A549 (cell line): ENCODE results near the gene CELF4. TPM values are rescaled to one million over a fixed set of nuclear protein-coding genes. Genes with fewer than 3 reads are reported as not detected.

Experiments
- ATAC-seq, 2 experiments: fragments of 200-7000 bp in 1 of 2; fragments of >200 bp in 1 of 2; cut with Nextera tagmentation in 1 of 2; cut with Tn5 transposase in 1 of 2; 3 replicates each; pipeline versions ENCODE4 v1.8.0 to v1.9.1; 2018 to 2020; ENCODE audit warnings: mild to moderate bottlenecking in 1 of 2, moderate library complexity in 1 of 2
- CTCF ChIA-PET: fragments of 300-600 bp; sonication (Branson Sonifier 250); formaldehyde crosslinking; extraction: SDS; loops from one replicate; lab custom pipeline; 2021; ENCODE audit warnings: antibody characterized with exemption, inconsistent platforms; lab: Yijun Ruan, JAX
- POLR2A ChIA-PET: fragments of 350-600 bp; formaldehyde crosslinking; extraction: SDS; loops from one replicate; lab custom pipeline; 2021; ENCODE audit warnings: antibody characterized with exemption, inconsistent platforms; lab: Yijun Ruan, JAX
- DNase-seq, 2 experiments: peaks; one replicate each; pipeline versions ENCODE4 v3.0.0 to v3.0.0-alpha.2; 2011 to 2016; ENCODE audit warnings: low read depth in 1 of 2, low spot score in 1 of 2
- FAIRE-seq: peaks from 2 replicates; lab custom pipeline; 2011; peaks lifted over from hg19 to GRCh38; lab: Jason Lieb, UNC
- H3K27ac ChIP-seq, 2 experiments: fragments of >200 bp; sonication (Bioruptor Twin); formaldehyde crosslinking; 3 replicates each; pipeline ENCODE4 v1.5.1; 2016 to 2017
- H3K4me1 ChIP-seq: fragments of >200 bp; sonication (Bioruptor Twin); formaldehyde crosslinking; 3 replicates; pipeline ENCODE4 v1.6.1; 2016
- H3K4me2 ChIP-seq: fragments of >200 bp; sonication (Bioruptor Twin); formaldehyde crosslinking; 3 replicates; pipeline ENCODE4 v1.6.1; 2016
- H3K4me3 ChIP-seq: fragments of >200 bp; sonication (Bioruptor Twin); formaldehyde crosslinking; 3 replicates; pipeline ENCODE4 v1.5.1; 2016
- H3K9me3 ChIP-seq: fragments of >200 bp; sonication (Bioruptor Twin); formaldehyde crosslinking; 3 replicates; pipeline ENCODE4 v1.6.1; 2016
- CBX8 ChIP-seq: fragments of 200-600 bp; sonication (generic); IDR thresholded peaks from 2 replicates; pipeline ENCODE4 v1.6.1; 2016
- CHD4 ChIP-seq: fragments of 200-600 bp; sonication (generic); IDR thresholded peaks from 2 replicates; pipeline ENCODE4 v1.6.1; 2016; ENCODE audit warnings: antibody characterized with exemption, mild to moderate bottlenecking, borderline replicate concordance
- EP300 ChIP-seq, 2 experiments: fragments of >200 bp; sonication (Bioruptor Twin); formaldehyde crosslinking; IDR thresholded peaks; 2 replicates in 1 of 2; 3 replicates in 1 of 2; pipeline ENCODE4 v1.6.1; 2016 to 2017
- HDAC2 ChIP-seq: fragments of 200-600 bp; sonication (generic); IDR thresholded peaks from 2 replicates; pipeline ENCODE4 v1.6.1; 2016
- KDM1A ChIP-seq: fragments of 200-600 bp; sonication (generic); IDR thresholded peaks from 2 replicates; pipeline ENCODE4 v1.6.1; 2016; ENCODE audit warnings: low read depth, mild to moderate bottlenecking
- KDM5A ChIP-seq: fragments of 200-600 bp; sonication (generic); IDR thresholded peaks from 2 replicates; pipeline ENCODE4 v1.6.1; 2016; ENCODE audit warnings: antibody characterized with exemption, mild to moderate bottlenecking
- MAFK ChIP-seq: fragments of 450-650 bp; IDR thresholded peaks from 2 replicates; pipeline ENCODE4 v1.6.1; 2014; ENCODE audit not compliant: partially characterized antibody
- MAZ ChIP-seq: fragments of 150-350 bp; IDR thresholded peaks from 2 replicates; pipeline ENCODE4 v1.6.1; 2014; ENCODE audit warnings: antibody characterized with exemption, low read depth, low read length, borderline replicate concordance
- NFE2L2 ChIP-seq: fragments of 150-350 bp; conservative IDR thresholded peaks from 2 replicates; pipeline ENCODE4 v1.6.1; 2014; ENCODE audit warnings: low read length
- NR3C1 ChIP-seq: fragments of >200 bp; sonication (Bioruptor Twin); formaldehyde crosslinking; IDR thresholded peaks from 3 replicates; pipeline ENCODE4 v1.6.1; 2017
- RARB ChIP-seq: fragments of 250-450 bp; sonication (Bioruptor Pico); IDR thresholded peaks from 2 replicates; pipeline ENCODE4 v1.8.0; 2021; ENCODE audit warnings: mild to moderate bottlenecking, moderate library complexity
- SMC3 ChIP-seq: fragments of >200 bp; sonication (Bioruptor Twin); formaldehyde crosslinking; IDR thresholded peaks from 3 replicates; pipeline ENCODE4 v1.6.1; 2018; ENCODE audit warnings: inconsistent platforms
- WGBS: methylation state at CpG from one replicate; pipeline ENCODE4 v1.1.6; 2017; ENCODE audit errors: missing lambda C conversion rate; 5-methylcytosine and 5-hydroxymethylcytosine counted together
- polyA plus RNA-seq, 4 experiments: library from polyadenylated mRNA; depleted of rRNA in 3 of 4; stranded (reverse); fragments of >200 nt; fragmentation: RNase III in 1 of 4; extraction: RNeasy Plus Mini Kit Qiagen cat#74134 plus additional on column Dnase treatment in 1 of 4; gene quantifications; 2 replicates in 3 of 4; 3 replicates in 1 of 4; pipeline ENCODE4 v1.2.3, GENCODE V29; 2011 to 2017
- TF ChIP-seq, protein P1 (sequence below): IDR thresholded peaks from 2 replicates; pipeline ENCODE4 v1.6.1; 2012
- TF ChIP-seq, protein P2 (sequence below): IDR thresholded peaks from 2 replicates; pipeline ENCODE4 v1.6.1; 2012

The CELF4 gene
- polyA plus RNA-seq, 2 of the 4 experiments (the other 2 are of a cell fraction): 0.08 TPM; not detected in 1

DNA sequence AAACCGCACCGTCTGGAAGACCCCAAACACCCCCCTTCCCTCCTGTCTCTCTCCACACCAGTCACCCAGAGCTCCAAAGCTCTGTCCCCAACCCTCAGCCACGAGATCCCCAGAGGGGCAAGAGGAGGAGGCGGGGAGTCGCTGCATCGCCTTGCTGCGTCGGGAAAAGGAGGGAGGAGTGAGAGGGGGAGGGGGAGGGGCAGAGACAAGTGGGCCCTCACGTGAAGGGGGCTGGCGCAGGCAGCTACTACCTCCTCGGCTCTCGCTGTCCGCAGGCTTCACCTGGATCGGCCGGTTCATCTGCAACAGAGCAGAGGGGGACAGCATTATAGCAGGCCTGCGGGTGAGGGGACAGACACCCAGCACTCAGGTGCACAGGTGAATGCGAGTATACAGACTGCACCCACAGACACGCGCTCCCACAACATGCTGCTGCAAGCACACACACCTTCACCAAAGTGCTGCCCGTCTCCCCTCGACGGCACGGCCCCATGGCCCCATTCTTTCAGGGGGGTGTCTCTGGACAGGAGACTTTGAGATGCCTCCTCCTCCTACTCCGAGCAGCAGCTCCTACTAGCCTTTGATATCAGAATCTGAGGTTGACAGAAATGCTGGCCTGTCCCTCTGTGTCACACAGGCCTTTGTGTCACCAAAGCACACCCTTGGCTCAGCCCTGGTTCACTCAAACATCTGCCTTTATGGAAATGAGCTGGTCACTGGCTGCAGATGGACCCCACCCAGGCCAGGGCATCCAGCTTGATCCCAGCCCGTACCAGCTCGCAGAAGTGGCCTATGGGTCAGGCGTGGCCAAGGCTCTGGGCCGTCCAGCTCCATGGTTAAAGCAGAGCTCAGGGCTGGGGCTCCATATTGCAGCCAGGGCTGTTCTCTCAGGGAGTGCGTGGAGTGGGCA, 243.8 kb downstream of the CELF4 start:
- POLR2A ChIA-PET: no interaction called here
- Histone ChIP-seq H3K27ac (no peak overlapping the region), H3K9me3 (no peaks in the 10 kb centered on the region), H3K4me3 (no peak overlapping the region), H3K4me1 (no peaks in the 10 kb centered on the region), H3K4me2 (no peak overlapping the region)
- ATAC-seq (peak; percentile 52 to 63; a peak in 5 of 6 replicates), FAIRE-seq (no peak), DNase-seq (no peak)
- CTCF ChIA-PET: interaction anchor here (0.6 to 3.4 kb wide), 14 partner anchors 10 to 217 kb away, joined by 3 to 27 read pairs (median 4); no protein-coding TSS in a partner anchor
- 73% methylated on average over 19 of the region's 29 CpGs for WGBS
- TF ChIP-seq NFE2L2: no peak
- TF ChIP-seq CBX8: no peak
- TF ChIP-seq CHD4: no peak
- TF ChIP-seq, protein P1, sequence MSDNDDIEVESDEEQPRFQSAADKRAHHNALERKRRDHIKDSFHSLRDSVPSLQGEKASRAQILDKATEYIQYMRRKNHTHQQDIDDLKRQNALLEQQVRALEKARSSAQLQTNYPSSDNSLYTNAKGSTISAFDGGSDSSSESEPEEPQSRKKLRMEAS: no peak
- no peak for TF ChIP-seq EP300 (IDR thresholded peaks at IDR 0.05)
- TF ChIP-seq, protein P2, sequence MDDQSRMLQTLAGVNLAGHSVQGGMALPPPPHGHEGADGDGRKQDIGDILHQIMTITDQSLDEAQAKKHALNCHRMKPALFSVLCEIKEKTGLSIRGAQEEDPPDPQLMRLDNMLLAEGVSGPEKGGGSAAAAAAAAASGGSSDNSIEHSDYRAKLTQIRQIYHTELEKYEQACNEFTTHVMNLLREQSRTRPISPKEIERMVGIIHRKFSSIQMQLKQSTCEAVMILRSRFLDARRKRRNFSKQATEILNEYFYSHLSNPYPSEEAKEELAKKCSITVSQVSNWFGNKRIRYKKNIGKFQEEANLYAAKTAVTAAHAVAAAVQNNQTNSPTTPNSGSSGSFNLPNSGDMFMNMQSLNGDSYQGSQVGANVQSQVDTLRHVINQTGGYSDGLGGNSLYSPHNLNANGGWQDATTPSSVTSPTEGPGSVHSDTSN: no peak
- no peak for TF ChIP-seq KDM1A
- no peak for TF ChIP-seq HDAC2

DNA sequence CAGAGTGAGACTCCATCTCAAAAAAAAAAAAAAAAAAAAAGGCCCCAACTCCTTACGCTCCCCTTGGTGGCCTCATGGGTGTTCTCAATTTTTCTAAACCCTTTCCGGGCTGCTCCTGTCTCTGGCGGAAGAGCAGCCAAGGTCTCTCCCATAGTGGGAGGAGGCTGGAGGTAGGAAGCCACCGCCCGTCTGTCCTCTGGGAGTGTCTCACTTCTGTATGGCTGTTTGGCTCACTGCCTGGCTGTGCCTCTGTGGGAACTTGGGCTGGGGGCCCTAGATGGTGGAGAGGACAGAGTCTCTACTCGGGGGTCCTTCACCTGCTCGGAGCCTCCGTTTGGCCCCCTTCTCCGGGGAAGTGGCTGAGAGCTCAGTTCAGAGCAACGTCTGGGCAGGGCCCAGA, 245.3 kb downstream of the CELF4 start:
- POLR2A ChIA-PET: no interaction called here
- no peak for TF ChIP-seq SMC3
- Histone ChIP-seq H3K4me1 (no peaks in the 10 kb centered on the region), H3K4me3 (no peak overlapping the region), H3K4me2 (no peak overlapping the region), H3K9me3 (no peaks in the 10 kb centered on the region), H3K27ac (no peak overlapping the region)
- FAIRE-seq (no peak), DNase-seq (no peak), ATAC-seq (no peak)
- CTCF ChIA-PET: no interaction called here
- 82% methylated on average over 5 of the region's 10 CpGs for WGBS

DNA sequence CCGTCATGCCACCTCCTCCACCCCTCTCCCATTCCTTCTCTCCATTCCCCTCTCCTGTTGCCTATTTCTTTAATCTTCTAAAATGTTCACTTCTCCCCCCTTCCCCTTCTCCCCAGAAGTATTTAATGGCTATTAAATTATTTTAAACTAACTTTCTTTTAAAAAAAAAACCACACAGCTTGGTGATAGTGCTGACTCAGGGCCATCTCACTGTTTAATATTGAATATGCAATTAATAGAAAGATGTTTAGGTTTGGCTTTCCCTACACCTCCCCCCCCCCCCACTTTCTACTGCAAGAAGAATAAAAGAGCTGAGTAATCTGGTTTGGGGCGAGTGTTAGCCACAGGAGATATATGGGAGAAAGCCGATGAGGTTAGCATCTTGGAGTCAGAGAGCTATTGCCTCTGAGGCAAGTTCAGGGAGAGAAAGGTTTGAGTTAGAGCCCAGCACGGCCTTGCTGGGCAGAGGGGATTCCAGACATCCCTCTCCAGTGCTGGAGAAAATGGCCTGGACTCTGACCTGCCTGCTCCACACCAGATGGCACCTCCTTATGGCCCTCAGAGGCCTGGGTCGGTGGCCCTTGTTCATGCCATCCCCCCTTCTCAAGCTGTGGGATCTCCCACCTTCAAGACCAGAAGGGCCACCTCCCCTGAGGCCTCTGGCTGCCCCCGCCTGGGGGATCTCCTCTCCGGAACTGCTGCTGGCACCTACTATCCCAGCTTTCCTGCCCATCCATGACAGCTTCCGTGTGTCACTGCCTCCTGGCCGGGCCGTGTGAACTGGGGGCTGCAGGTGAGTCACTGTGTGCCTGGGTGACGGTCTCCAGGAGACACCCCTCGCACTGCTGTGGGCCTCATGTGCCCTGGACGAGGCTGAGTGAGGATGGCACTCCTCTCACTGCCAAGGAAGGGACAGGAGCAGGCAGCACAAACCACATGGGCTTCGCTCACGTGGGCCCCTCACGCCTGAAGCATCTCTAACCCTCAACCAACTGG, 246.9 kb downstream of the CELF4 start:
- no peak for DNase-seq
- H3K9me3 ChIP-seq: no peaks in the 10 kb centered on the region
- no peaks in the 10 kb centered on the region for H3K4me1 ChIP-seq
- H3K4me3 ChIP-seq: no peak overlapping the region
- POLR2A ChIA-PET: no interaction called here
- CTCF ChIA-PET: interaction anchor here (0.6 to 2.1 kb wide), 3 partner anchors 8 to 50 kb away, joined by 4 to 7 read pairs (median 4); no protein-coding TSS in a partner anchor
- H3K4me2 ChIP-seq: no peak overlapping the region
- no peak for ATAC-seq
- 80% methylated on average over 6 of the region's 16 CpGs for WGBS
- TF ChIP-seq MAFK (peak; percentile 21), RARB (CRISPR knock-in tag) (no peak), CHD4 (no peak)
- TF ChIP-seq, protein P1: no peak
- FAIRE-seq: no peak
- H3K27ac ChIP-seq: no peak overlapping the region

DNA sequence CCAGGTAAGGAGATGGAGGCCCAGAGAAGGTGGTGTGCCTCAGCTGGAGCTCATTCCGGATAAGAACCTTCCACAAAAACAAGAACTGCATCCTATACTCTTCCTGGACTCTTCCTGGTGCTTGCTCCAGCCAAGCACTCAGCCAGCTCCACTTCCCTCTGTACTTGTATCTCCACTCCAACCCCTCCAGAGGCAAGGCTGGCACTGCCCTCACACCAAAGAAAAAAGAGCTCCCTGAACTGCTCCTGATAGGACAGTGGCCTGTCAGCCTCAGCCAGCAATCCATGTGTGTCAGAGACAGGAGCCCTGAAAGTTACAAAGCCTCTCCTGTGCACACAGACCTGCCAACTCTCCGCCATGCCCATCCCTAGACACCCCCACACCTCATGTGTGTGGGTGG, 248.1 kb downstream of the CELF4 start:
- ChIA-PET POLR2A (no interaction called here), CTCF (interaction anchor here (0.9 to 1.7 kb wide), 2 partner anchors 9 to 25 kb away, joined by 3 to 5 read pairs; no protein-coding TSS in a partner anchor)
- DNase-seq: no peak
- WGBS: 88% methylated on average over 1 of the region's 2 CpGs
- FAIRE-seq: no peak
- H3K27ac ChIP-seq: no peak overlapping the region
- H3K4me1 ChIP-seq: no peaks in the 10 kb centered on the region
- no peak overlapping the region for H3K4me2 ChIP-seq
- no peak overlapping the region for H3K4me3 ChIP-seq
- TF ChIP-seq NR3C1: no peak
- no peak for TF ChIP-seq MAZ
- TF ChIP-seq KDM5A: no peak
- H3K9me3 ChIP-seq: no peaks in the 10 kb centered on the region
- ATAC-seq: no peak
